Kidney tubule cell (primary cell): Measurements from ENCODE around the gene GJB1.

ENCODE experiments used
- DNase-seq: peaks from one replicate; pipeline ENCODE4 v3.0.0-alpha.2; 2018; ENCODE audit warnings: low spot score

Gene GJB1

GRCh38 chrX:71215338-71215912 is 7.6 kb upstream of the GJB1 start:
- no peak for DNase-seq

GRCh38 chrX:71216485-71216884 is 6.5 kb upstream of the GJB1 start:
- DNase-seq: no peak

GRCh38 chrX:71217298-71217697 is 5.7 kb upstream of the GJB1 start:
- no peak for DNase-seq

GRCh38 chrX:71221145-71221544 is 1.9 kb upstream of the GJB1 start:
- no peak for DNase-seq

- DNase-seq: no peak
Measured at GRCh38 chrX:71224098-71224708, 1.2 kb downstream of the GJB1 start.

GRCh38 chrX:71225009-71225408 is 2.0 kb downstream of the GJB1 start:
- peak; percentile 13 for DNase-seq

GRCh38 chrX:71225676-71226075 is 2.7 kb downstream of the GJB1 start:
- no peak for DNase-seq

- no peak for DNase-seq
Measured at GRCh38 chrX:71227370-71228062, 4.5 kb downstream of the GJB1 start.

- DNase-seq: no peak
Measured at GRCh38 chrX:71228063-71228642, 5.1 kb downstream of the GJB1 start.

GRCh38 chrX:71235482-71235881 is 12.5 kb downstream of the GJB1 start:
- no peak for DNase-seq

- DNase-seq: no peak
Measured at GRCh38 chrX:71236836-71237235, 13.8 kb downstream of the GJB1 start.

GRCh38 chrX:71239781-71240180 is 16.8 kb downstream of the GJB1 start:
- DNase-seq: no peak

- no peak for DNase-seq
Measured at GRCh38 chrX:71241301-71241700, 18.3 kb downstream of the GJB1 start.

GRCh38 chrX:71244359-71245128 is 21.5 kb downstream of the GJB1 start:
- no peak for DNase-seq

- DNase-seq: no peak
Measured at GRCh38 chrX:71245159-71245558, 22.1 kb downstream of the GJB1 start.

- DNase-seq: no peak
Measured at GRCh38 chrX:71250841-71251240, 27.8 kb downstream of the GJB1 start.

GRCh38 chrX:71251466-71251973 is 28.5 kb downstream of the GJB1 start:
- DNase-seq: no peak

GRCh38 chrX:71252221-71252620 is 29.2 kb downstream of the GJB1 start:
- no peak for DNase-seq

- DNase-seq: peak; percentile 12
Measured at GRCh38 chrX:71253253-71254091, 30.4 kb downstream of the GJB1 start.

GRCh38 chrX:71254092-71254963 is 31.3 kb downstream of the GJB1 start, which contains the start of gene ZMYM3:
TSS of gene ZMYM3 (minus strand) at chrX:71254140. CDS start at chrX:71253255, 885 bp downstream.
- peak; percentile 81 for DNase-seq
